ENCODE data around the gene ZNF575. TPM values are rescaled to one million over a fixed set of nuclear protein-coding genes. Genes with fewer than 3 reads are reported as not detected.

ZNF575 gene, protein sequence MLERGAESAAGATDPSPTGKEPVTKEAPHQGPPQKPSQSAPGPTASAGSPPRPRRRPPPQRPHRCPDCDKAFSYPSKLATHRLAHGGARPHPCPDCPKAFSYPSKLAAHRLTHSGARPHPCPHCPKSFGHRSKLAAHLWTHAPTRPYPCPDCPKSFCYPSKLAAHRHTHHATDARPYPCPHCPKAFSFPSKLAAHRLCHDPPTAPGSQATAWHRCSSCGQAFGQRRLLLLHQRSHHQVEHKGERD
- total RNA-seq (10 to 100 TPM in 1 of 5 donors, 1 to 10 TPM in 4; 3.4 to 12.7 (median 6.2) TPM), total RNA-seq (0.17 to 3.4 (median 0.76) reads per million in 29 experiments)
- total RNA-seq (2013), result 1.6 TPM

DNA sequence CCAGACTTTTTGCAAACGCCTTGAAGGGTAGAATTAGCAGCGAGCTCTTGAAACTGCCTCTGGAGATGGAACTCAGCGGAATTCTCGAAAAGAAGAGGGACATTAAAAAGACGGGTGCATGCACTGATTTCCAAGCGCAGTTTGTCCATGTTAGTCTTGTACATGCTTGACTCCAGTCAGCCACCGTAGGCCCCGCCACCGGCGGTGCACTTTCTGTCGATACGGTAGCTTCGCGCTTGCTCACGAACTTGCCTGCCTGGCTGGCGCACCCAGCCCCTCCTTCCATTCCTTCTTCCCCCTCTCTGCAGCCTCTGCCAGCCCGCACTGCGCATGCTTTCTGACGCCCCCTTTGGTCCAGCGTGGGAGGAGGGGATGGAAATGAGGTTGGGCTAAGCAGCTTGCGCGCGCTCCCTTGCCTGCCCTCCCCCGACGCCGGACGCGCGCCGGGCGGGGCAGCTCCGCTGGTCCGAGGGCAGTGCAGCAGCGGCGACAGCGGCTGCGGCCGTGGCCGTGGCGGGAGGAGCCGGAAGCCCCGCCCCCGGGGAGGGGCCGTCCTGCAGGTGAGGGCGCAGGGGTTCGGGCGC is at the start of gene ZNF575:
TSS of gene ZNF575 (plus strand) at position 227 of the 584 bp plus-strand sequence. CDS start 1,235 bp downstream, outside the sequence.
- H3K36me3 ChIP-seq (ENCODE audit: control insufficient read depth in 2 of 2, extremely low read depth in 1 of 2, insufficient read depth in 1 of 2, low read length in 1 of 2), result peaks cover 0 to 1% of the 10 kb centered on the region in 2 donors
- H3K36me3 Mint-ChIP-seq, result peaks cover 6% of the 10 kb centered on the region
- peak within 1 kb of the TSS; percentile 88 to 90 (median 88) for H3K4me3 Mint-ChIP-seq
- CTCF ChIA-PET, result interaction anchor here in 1 of 2 donors (0.6 to 3.4 kb wide), 8 partner anchors 13 to 252 kb away, joined by 3 to 24 read pairs (median 6); partner anchors contain the start of genes IRGQ and ZNF576
- H3K9me3 Mint-ChIP-seq, result no peaks in the 10 kb centered on the region
- peak within 1 kb of the TSS; percentile 69 to 82 for H3K4me3 ChIP-seq (ENCODE audit: control insufficient read depth in 1 of 2, extremely low read depth in 1 of 2, low read length in 1 of 2)
- peak within 1 kb of the TSS; percentile 71 for H3K27ac ChIP-seq (ENCODE audit: low read length)
- no peaks in the 10 kb centered on the region for H3K9me3 ChIP-seq
- peak; percentile 67 to 89 (median 79) for DNase-seq
- POLR2A ChIA-PET, result interaction anchor here in 1 of 2 donors (0.5 kb wide), 1 partner anchor 222 kb away, joined by 4 read pairs; the partner anchor contains the start of gene SMG9
- ATAC-seq (replicated peaks in 1 of 4), result peak; percentile 64 to 76 (median 71)
- H3K27me3 Mint-ChIP-seq, result no peaks in the 10 kb centered on the region
- WGBS (ENCODE audit: insufficient coverage), result 0% methylated on average over 38 of the region's 47 CpGs
- peaks cover 13 to 23% (median 21%) of the 10 kb centered on the region in 3 donors for H3K4me1 Mint-ChIP-seq
- peak within 1 kb of the TSS; percentile 93 to 94 for H3K27ac Mint-ChIP-seq
- H3K4me1 ChIP-seq (ENCODE audit: control insufficient read depth in 1 of 2, extremely low read depth in 1 of 2, insufficient read depth in 2 of 2, low read length in 2 of 2), result peaks cover 2 to 23% of the 10 kb centered on the region in 2 experiments
- no peaks in the 10 kb centered on the region for H3K27me3 ChIP-seq (replicated peaks in 1 of 2; ENCODE audit: control insufficient read depth in 2 of 2, extremely low read depth in 1 of 2, insufficient read depth in 2 of 2, low read length in 1 of 2)

DNA sequence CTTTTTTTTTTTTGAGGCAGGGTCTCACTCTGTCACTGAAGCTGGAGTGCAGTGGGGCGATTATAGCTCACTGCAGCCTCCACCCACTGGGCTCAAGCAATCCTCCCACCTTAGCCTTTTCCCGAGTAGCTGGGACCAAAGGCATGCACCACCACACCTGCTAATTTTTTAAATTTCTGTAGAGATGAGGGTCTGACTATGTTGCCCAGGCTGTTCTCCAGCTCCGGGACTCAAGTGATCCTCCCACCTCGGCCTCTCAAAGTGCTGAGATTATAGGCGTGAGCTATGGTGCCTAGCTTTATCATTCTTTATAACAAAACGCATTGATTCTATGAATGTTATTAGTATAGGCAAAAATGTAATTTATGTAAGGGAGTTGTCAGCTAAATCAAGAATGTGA is 49.7 kb upstream of the ZNF575 start:
- no peak overlapping the region for H3K4me3 Mint-ChIP-seq
- peaks cover 24% of the 10 kb centered on the region for H3K36me3 Mint-ChIP-seq
- no peak for ATAC-seq (replicated peaks in 1 of 4)
- WGBS (ENCODE audit: insufficient coverage), result no CpG with 5 or more reads among the region's 6 CpGs
- H3K4me3 ChIP-seq (ENCODE audit: control insufficient read depth in 1 of 2, extremely low read depth in 1 of 2, low read length in 1 of 2), result no peak overlapping the region
- H3K36me3 ChIP-seq (ENCODE audit: control insufficient read depth in 2 of 2, extremely low read depth in 1 of 2, insufficient read depth in 1 of 2, low read length in 1 of 2), result peaks cover 0 to 5% of the 10 kb centered on the region in 2 donors
- H3K27ac Mint-ChIP-seq, result no peak overlapping the region
- H3K27me3 ChIP-seq (replicated peaks in 1 of 2; ENCODE audit: control insufficient read depth in 2 of 2, extremely low read depth in 1 of 2, insufficient read depth in 2 of 2, low read length in 1 of 2), result no peaks in the 10 kb centered on the region
- no peaks in the 10 kb centered on the region for H3K9me3 ChIP-seq
- ChIA-PET CTCF (interaction anchor here (0.6 to 1.1 kb wide), 3 partner anchors 12 to 48 kb away, joined by 3 to 9 read pairs (median 4); no protein-coding TSS in a partner anchor), POLR2A (interaction anchor here in 1 of 2 donors (0.6 kb wide), 1 partner anchor 14 kb away, joined by 3 read pairs; no protein-coding TSS in a partner anchor)
- no peaks in the 10 kb centered on the region for H3K4me1 ChIP-seq (ENCODE audit: control insufficient read depth in 1 of 2, extremely low read depth in 1 of 2, insufficient read depth in 2 of 2, low read length in 2 of 2)
- no peaks in the 10 kb centered on the region for H3K9me3 Mint-ChIP-seq
- H3K27me3 Mint-ChIP-seq, result no peaks in the 10 kb centered on the region
- DNase-seq, result no peak
- peaks cover 0 to under 1% (median 0%) of the 10 kb centered on the region in 3 donors for H3K4me1 Mint-ChIP-seq
- no peak overlapping the region for H3K27ac ChIP-seq (ENCODE audit: low read length)

DNA sequence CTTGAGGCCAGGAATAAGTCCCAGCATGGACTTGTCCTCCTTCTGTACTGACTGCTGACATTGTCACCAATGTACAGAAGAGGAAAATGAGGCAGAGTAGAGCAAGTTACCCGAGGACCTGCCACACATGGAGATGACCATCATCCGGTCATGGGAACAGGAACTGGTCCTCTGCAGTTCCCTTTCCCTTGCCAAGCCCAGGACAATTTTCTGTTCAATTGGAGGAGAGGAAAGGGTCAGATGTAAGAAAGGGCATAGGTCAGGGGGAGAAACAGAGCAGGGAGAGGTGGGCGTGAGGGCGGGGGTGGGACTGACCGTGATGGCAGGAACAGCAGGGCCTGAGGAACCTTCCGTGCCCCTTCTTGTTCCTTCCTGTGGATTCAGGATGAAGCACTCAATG is 47.0 kb upstream of the ZNF575 start:
- Histone ChIP-seq H3K36me3 (ENCODE audit: control insufficient read depth in 2 of 2, extremely low read depth in 1 of 2, insufficient read depth in 1 of 2, low read length in 1 of 2) (peaks cover 5 to 6% of the 10 kb centered on the region in 2 donors), H3K27ac (ENCODE audit: low read length) (no peak overlapping the region), H3K4me3 (ENCODE audit: control insufficient read depth in 1 of 2, extremely low read depth in 1 of 2, low read length in 1 of 2) (no peak overlapping the region), H3K9me3 (no peaks in the 10 kb centered on the region), H3K4me1 (ENCODE audit: control insufficient read depth in 1 of 2, extremely low read depth in 1 of 2, insufficient read depth in 2 of 2, low read length in 2 of 2) (no peaks in the 10 kb centered on the region), H3K27me3 (replicated peaks in 1 of 2; ENCODE audit: control insufficient read depth in 2 of 2, extremely low read depth in 1 of 2, insufficient read depth in 2 of 2, low read length in 1 of 2) (no peaks in the 10 kb centered on the region)
- DNase-seq (no peak), ATAC-seq (replicated peaks in 1 of 4) (no peak)
- 86% methylated on average over 6 of the region's 6 CpGs for WGBS (ENCODE audit: insufficient coverage)
- Mint-ChIP-seq H3K27me3 (no peaks in the 10 kb centered on the region), H3K9me3 (no peaks in the 10 kb centered on the region), H3K27ac (no peak overlapping the region), H3K36me3 (peaks cover 15% of the 10 kb centered on the region), H3K4me3 (no peak overlapping the region), H3K4me1 (peaks cover 0 to 5% (median 2%) of the 10 kb centered on the region in 3 donors)
- ChIA-PET POLR2A (interaction anchor here in 1 of 2 donors (0.7 kb wide), 1 partner anchor 134 kb away, joined by 3 read pairs; no protein-coding TSS in a partner anchor), CTCF (no interaction called here)

DNA sequence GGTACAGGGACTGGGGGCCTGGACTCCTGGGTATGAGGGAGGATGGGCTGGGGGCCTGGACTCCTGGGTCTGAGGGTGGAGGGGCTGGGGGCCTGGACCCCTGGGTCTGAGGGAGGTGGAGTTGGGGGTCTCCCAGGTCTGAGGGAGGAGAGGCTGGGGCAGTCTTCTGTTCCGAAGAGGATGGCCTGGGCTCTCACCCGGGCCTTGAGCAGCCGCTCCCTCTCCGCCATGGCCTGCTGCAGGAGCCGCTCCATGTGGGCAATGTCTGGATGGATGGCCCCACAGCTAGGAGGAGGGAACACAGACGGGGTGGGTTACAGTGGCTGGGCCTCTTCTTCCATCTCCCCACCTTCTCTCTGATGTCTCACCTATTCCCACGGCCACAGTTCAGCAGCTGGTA is 46.6 kb upstream of the ZNF575 start:
- CTCF ChIA-PET, result no interaction called here
- POLR2A ChIA-PET, result no interaction called here
- DNase-seq, result no peak
- no peak overlapping the region for H3K4me3 Mint-ChIP-seq
- WGBS (ENCODE audit: insufficient coverage), result no CpG with 5 or more reads among the region's 7 CpGs
- Histone ChIP-seq H3K4me1 (ENCODE audit: control insufficient read depth in 1 of 2, extremely low read depth in 1 of 2, insufficient read depth in 2 of 2, low read length in 2 of 2) (no peaks in the 10 kb centered on the region), H3K9me3 (no peaks in the 10 kb centered on the region), H3K36me3 (ENCODE audit: control insufficient read depth in 2 of 2, extremely low read depth in 1 of 2, insufficient read depth in 1 of 2, low read length in 1 of 2) (peaks cover 5 to 6% of the 10 kb centered on the region in 2 donors), H3K27me3 (replicated peaks in 1 of 2; ENCODE audit: control insufficient read depth in 2 of 2, extremely low read depth in 1 of 2, insufficient read depth in 2 of 2, low read length in 1 of 2) (no peaks in the 10 kb centered on the region), H3K27ac (ENCODE audit: low read length) (no peak overlapping the region), H3K4me3 (ENCODE audit: control insufficient read depth in 1 of 2, extremely low read depth in 1 of 2, low read length in 1 of 2) (no peak overlapping the region)
- peaks cover 0 to 5% (median 2%) of the 10 kb centered on the region in 3 donors for H3K4me1 Mint-ChIP-seq
- no peak overlapping the region for H3K27ac Mint-ChIP-seq
- no peaks in the 10 kb centered on the region for H3K9me3 Mint-ChIP-seq
- H3K36me3 Mint-ChIP-seq, result peaks cover 14% of the 10 kb centered on the region
- ATAC-seq (replicated peaks in 1 of 4), result no peak
- no peaks in the 10 kb centered on the region for H3K27me3 Mint-ChIP-seq

DNA sequence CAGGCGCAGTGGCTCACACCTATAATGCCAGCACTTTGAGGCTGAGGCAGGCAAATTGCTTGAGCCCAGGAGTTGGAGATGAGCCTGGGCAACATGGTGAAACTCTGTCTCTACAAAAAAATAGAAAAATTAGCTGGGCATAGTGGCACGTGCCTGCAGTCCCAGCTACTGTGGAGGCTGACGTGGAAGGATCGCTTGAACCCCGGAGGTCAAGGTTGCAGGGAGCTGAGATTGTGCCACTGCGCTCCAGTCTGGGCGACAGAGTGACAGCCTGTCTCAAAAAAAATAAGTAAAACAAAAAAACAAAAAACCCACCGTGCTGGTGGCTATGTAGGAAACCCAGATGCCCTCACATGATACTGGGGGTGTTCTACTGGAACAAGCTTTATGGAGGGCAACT is 44.8 kb upstream of the ZNF575 start:
- Mint-ChIP-seq H3K27me3 (no peaks in the 10 kb centered on the region), H3K36me3 (peaks cover 3% of the 10 kb centered on the region), H3K4me1 (peaks cover 0 to 5% (median 2%) of the 10 kb centered on the region in 3 donors), H3K4me3 (no peak overlapping the region), H3K9me3 (no peaks in the 10 kb centered on the region), H3K27ac (no peak overlapping the region)
- DNase-seq (no peak), ATAC-seq (replicated peaks in 1 of 4) (no peak)
- H3K36me3 ChIP-seq (ENCODE audit: control insufficient read depth in 2 of 2, extremely low read depth in 1 of 2, insufficient read depth in 1 of 2, low read length in 1 of 2), result peaks cover 0 to 6% of the 10 kb centered on the region in 2 donors
- 100% methylated on average over 2 of the region's 8 CpGs for WGBS (ENCODE audit: insufficient coverage)
- no peak overlapping the region for H3K27ac ChIP-seq (ENCODE audit: low read length)
- ChIA-PET POLR2A (no interaction called here), CTCF (no interaction called here)
- H3K27me3 ChIP-seq (replicated peaks in 1 of 2; ENCODE audit: control insufficient read depth in 2 of 2, extremely low read depth in 1 of 2, insufficient read depth in 2 of 2, low read length in 1 of 2), result no peaks in the 10 kb centered on the region
- H3K9me3 ChIP-seq, result no peaks in the 10 kb centered on the region
- no peak overlapping the region for H3K4me3 ChIP-seq (ENCODE audit: control insufficient read depth in 1 of 2, extremely low read depth in 1 of 2, low read length in 1 of 2)
- no peaks in the 10 kb centered on the region for H3K4me1 ChIP-seq (ENCODE audit: control insufficient read depth in 1 of 2, extremely low read depth in 1 of 2, insufficient read depth in 2 of 2, low read length in 2 of 2)

DNA sequence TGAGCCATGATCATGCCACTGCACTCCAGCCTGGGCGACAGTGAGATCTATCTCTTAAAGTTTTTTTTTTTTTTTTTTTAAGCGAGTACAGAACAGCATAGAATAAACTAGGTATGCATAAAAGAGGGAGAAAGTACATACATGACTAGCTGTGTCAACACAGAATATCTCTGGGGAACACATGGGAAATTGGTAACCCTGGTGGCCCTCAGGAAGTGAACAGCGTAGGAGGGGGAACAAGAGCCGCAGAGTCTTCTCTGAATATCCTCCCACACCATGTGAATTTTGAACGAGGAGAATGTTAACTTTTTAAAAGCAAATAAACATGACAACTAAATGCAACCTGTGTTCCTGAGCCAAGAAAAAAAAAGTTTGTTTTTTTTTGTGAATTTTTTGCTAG is 43.7 kb upstream of the ZNF575 start:
- H3K27ac Mint-ChIP-seq, result peak overlapping the region in 1 of 2 donors; percentile 29
- peaks cover 7% of the 10 kb centered on the region for H3K36me3 Mint-ChIP-seq
- H3K9me3 Mint-ChIP-seq, result no peaks in the 10 kb centered on the region
- CTCF ChIA-PET, result no interaction called here
- H3K4me1 ChIP-seq (ENCODE audit: control insufficient read depth in 1 of 2, extremely low read depth in 1 of 2, insufficient read depth in 2 of 2, low read length in 2 of 2), result no peaks in the 10 kb centered on the region
- WGBS (ENCODE audit: insufficient coverage), result 60% methylated on average over 1 of the region's 5 CpGs
- no peak overlapping the region for H3K4me3 Mint-ChIP-seq
- ATAC-seq (replicated peaks in 1 of 4), result peak in 1 of 4 experiments; percentile 34
- no peaks in the 10 kb centered on the region for H3K27me3 Mint-ChIP-seq
- no peak for DNase-seq
- H3K9me3 ChIP-seq, result no peaks in the 10 kb centered on the region
- peaks cover 0 to 5% (median 2%) of the 10 kb centered on the region in 3 donors for H3K4me1 Mint-ChIP-seq
- POLR2A ChIA-PET, result interaction anchor here in 1 of 2 donors (1.1 kb wide), 1 partner anchor 108 kb away, joined by 4 read pairs; no protein-coding TSS in a partner anchor
- H3K36me3 ChIP-seq (ENCODE audit: control insufficient read depth in 2 of 2, extremely low read depth in 1 of 2, insufficient read depth in 1 of 2, low read length in 1 of 2), result peaks cover 0 to 9% of the 10 kb centered on the region in 2 donors
- no peak overlapping the region for H3K27ac ChIP-seq (ENCODE audit: low read length)
- H3K4me3 ChIP-seq (ENCODE audit: control insufficient read depth in 1 of 2, extremely low read depth in 1 of 2, low read length in 1 of 2), result no peak overlapping the region
- H3K27me3 ChIP-seq (replicated peaks in 1 of 2; ENCODE audit: control insufficient read depth in 2 of 2, extremely low read depth in 1 of 2, insufficient read depth in 2 of 2, low read length in 1 of 2), result no peaks in the 10 kb centered on the region
